ENCODE data around the gene TCF4. TPM values are rescaled to one million over a fixed set of nuclear protein-coding genes. Genes with fewer than 3 reads are reported as not detected.

The TCF4 gene
- total and polyA plus RNA-seq, 4 donors = 4.3 to 15.3 (median 11.5) TPM

- 83% methylated on average over 6 of the region's 6 CpGs for WGBS
- H3K4me1 ChIP-seq (ENCODE audit: control insufficient read depth in 4 of 4, insufficient read depth in 4 of 4, low read length in 3 of 4) = peaks cover 0 to 5% (median 1%) of the 10 kb centered on the region in 4 donors
- TF ChIP-seq FOXA2 (IDR thresholded peaks at IDR 0.05) = no peak
- no peak for TF ChIP-seq FOXA1 (IDR thresholded peaks at IDR 0.05)
- TF ChIP-seq TAF1 (conservative IDR thresholded peaks at IDR 0.05) = no peak
- no peak for TF ChIP-seq ATF3 (IDR thresholded peaks at IDR 0.05)
- no peak for TF ChIP-seq RAD21 (IDR thresholded peaks at IDR 0.05)
- no peak for TF ChIP-seq HNF4A (conservative IDR thresholded peaks at IDR 0.05)
- TF ChIP-seq JUND (IDR thresholded peaks at IDR 0.05) = no peak
- no peak for TF ChIP-seq SP1 (IDR thresholded peaks at IDR 0.05)
- TF ChIP-seq GABPA (IDR thresholded peaks at IDR 0.05 in 1 of 2, conservative IDR thresholded peaks at IDR 0.05 in 1 of 2) = no peak
- TF ChIP-seq RXRA (IDR thresholded peaks at IDR 0.05) = no peak
- TF ChIP-seq HNF4G (IDR thresholded peaks at IDR 0.05) = no peak
- TF ChIP-seq EGR1 (IDR thresholded peaks at IDR 0.05; ENCODE audit: low read depth in 2 of 2) = no peak
- TF ChIP-seq YY1 (IDR thresholded peaks at IDR 0.05) = no peak
- no peak for TF ChIP-seq MAX (IDR thresholded peaks at IDR 0.05)
- TF ChIP-seq, protein P1, sequence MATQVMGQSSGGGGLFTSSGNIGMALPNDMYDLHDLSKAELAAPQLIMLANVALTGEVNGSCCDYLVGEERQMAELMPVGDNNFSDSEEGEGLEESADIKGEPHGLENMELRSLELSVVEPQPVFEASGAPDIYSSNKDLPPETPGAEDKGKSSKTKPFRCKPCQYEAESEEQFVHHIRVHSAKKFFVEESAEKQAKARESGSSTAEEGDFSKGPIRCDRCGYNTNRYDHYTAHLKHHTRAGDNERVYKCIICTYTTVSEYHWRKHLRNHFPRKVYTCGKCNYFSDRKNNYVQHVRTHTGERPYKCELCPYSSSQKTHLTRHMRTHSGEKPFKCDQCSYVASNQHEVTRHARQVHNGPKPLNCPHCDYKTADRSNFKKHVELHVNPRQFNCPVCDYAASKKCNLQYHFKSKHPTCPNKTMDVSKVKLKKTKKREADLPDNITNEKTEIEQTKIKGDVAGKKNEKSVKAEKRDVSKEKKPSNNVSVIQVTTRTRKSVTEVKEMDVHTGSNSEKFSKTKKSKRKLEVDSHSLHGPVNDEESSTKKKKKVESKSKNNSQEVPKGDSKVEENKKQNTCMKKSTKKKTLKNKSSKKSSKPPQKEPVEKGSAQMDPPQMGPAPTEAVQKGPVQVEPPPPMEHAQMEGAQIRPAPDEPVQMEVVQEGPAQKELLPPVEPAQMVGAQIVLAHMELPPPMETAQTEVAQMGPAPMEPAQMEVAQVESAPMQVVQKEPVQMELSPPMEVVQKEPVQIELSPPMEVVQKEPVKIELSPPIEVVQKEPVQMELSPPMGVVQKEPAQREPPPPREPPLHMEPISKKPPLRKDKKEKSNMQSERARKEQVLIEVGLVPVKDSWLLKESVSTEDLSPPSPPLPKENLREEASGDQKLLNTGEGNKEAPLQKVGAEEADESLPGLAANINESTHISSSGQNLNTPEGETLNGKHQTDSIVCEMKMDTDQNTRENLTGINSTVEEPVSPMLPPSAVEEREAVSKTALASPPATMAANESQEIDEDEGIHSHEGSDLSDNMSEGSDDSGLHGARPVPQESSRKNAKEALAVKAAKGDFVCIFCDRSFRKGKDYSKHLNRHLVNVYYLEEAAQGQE (IDR thresholded peaks at IDR 0.05) = no peak
- TF ChIP-seq NR2F2 (IDR thresholded peaks at IDR 0.05) = no peak
- TF ChIP-seq, protein P2, sequence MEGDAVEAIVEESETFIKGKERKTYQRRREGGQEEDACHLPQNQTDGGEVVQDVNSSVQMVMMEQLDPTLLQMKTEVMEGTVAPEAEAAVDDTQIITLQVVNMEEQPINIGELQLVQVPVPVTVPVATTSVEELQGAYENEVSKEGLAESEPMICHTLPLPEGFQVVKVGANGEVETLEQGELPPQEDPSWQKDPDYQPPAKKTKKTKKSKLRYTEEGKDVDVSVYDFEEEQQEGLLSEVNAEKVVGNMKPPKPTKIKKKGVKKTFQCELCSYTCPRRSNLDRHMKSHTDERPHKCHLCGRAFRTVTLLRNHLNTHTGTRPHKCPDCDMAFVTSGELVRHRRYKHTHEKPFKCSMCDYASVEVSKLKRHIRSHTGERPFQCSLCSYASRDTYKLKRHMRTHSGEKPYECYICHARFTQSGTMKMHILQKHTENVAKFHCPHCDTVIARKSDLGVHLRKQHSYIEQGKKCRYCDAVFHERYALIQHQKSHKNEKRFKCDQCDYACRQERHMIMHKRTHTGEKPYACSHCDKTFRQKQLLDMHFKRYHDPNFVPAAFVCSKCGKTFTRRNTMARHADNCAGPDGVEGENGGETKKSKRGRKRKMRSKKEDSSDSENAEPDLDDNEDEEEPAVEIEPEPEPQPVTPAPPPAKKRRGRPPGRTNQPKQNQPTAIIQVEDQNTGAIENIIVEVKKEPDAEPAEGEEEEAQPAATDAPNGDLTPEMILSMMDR (IDR thresholded peaks at IDR 0.05; ENCODE audit: low read depth, low read length, missing input control) = no peak
- H3K27me3 ChIP-seq (ENCODE audit: control insufficient read depth in 4 of 4, insufficient read depth in 4 of 4, low read length in 3 of 4) = peaks cover 0 to 4% (median 0%) of the 10 kb centered on the region in 4 donors
- DNase-seq (ENCODE audit: low spot score) = no peak
- no peaks in the 10 kb centered on the region for H3K9me3 ChIP-seq (ENCODE audit: control insufficient read depth in 4 of 4, low read length in 3 of 4)
- H3K9ac ChIP-seq (ENCODE audit: low read depth in 1 of 2, low read length in 2 of 2) = peak overlapping the region in 1 of 2 donors; percentile 12
- H3K36me3 ChIP-seq (ENCODE audit: control insufficient read depth in 4 of 4, insufficient read depth in 3 of 4, low read depth in 1 of 4, low read length in 3 of 4) = no peaks in the 10 kb centered on the region
- no peak overlapping the region for H3K4me3 ChIP-seq (ENCODE audit: low read depth in 1 of 3, low read length in 3 of 3)
- H3K27ac ChIP-seq (ENCODE audit: low read depth in 1 of 2, low read length in 2 of 2) = no peak overlapping the region
Observed at GRCh38 chr18:55317864-55318263, 270.1 kb downstream of the TCF4 start.

DNA sequence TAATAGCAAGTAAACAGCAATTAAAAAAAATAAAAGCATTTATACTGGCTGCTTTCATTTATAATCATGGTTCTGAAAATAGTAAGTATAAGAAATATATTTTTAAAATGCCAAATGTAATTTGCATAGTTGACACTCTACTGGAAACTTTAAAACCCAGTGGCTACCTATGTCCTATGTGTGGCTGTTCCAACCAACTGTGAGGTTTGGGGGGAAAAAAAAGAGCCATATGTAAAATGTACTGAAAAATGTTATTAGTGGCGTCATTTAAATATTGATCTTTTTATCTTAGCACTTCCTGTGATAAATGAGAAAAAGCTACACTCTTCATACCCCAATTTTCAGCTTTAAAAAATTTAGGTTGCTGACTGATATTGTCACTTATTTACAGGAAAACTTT, 270.7 kb downstream of the TCF4 start:
- H3K4me1 ChIP-seq (ENCODE audit: control insufficient read depth in 4 of 4, insufficient read depth in 4 of 4, low read length in 3 of 4) = peaks cover 0 to 5% (median 1%) of the 10 kb centered on the region in 4 donors
- 79% methylated on average over 1 of the region's 1 CpG for WGBS
- H3K9me3 ChIP-seq (ENCODE audit: control insufficient read depth in 4 of 4, low read length in 3 of 4) = no peaks in the 10 kb centered on the region
- no peak for DNase-seq (ENCODE audit: low spot score)
- no peak overlapping the region for H3K9ac ChIP-seq (ENCODE audit: low read depth in 1 of 2, low read length in 2 of 2)
- no peaks in the 10 kb centered on the region for H3K36me3 ChIP-seq (ENCODE audit: control insufficient read depth in 4 of 4, insufficient read depth in 3 of 4, low read depth in 1 of 4, low read length in 3 of 4)
- H3K4me3 ChIP-seq (ENCODE audit: low read depth in 1 of 3, low read length in 3 of 3) = no peak overlapping the region
- peaks cover 0 to 4% (median 0%) of the 10 kb centered on the region in 4 donors for H3K27me3 ChIP-seq (ENCODE audit: control insufficient read depth in 4 of 4, insufficient read depth in 4 of 4, low read length in 3 of 4)
- no peak overlapping the region for H3K27ac ChIP-seq (ENCODE audit: low read depth in 1 of 2, low read length in 2 of 2)
- TF ChIP-seq ATF3 (IDR thresholded peaks at IDR 0.05) (no peak), NR2F2 (IDR thresholded peaks at IDR 0.05) (no peak), ZBTB33 (IDR thresholded peaks at IDR 0.05) (no peak), JUND (IDR thresholded peaks at IDR 0.05) (no peak), MAX (IDR thresholded peaks at IDR 0.05) (no peak), RXRA (IDR thresholded peaks at IDR 0.05) (no peak), SP1 (IDR thresholded peaks at IDR 0.05) (no peak)
- TF ChIP-seq, protein P2 (IDR thresholded peaks at IDR 0.05; ENCODE audit: low read depth, low read length, missing input control) = no peak
